ENCODE measurements around the gene MYO1D.
"Not testable (repeated sequence)": the region's sequence is repeated elsewhere in the genome, so short reads cannot be mapped to it uniquely, and the experiment has no call there.

Gene MYO1D

GRCh38 chr17:32732900-32733299 lies 144.0 kb downstream of the MYO1D start:
- H3K27ac ChIP-seq (ENCODE audit: low read depth, low read length) = no peak overlapping the region
- peaks cover 0 to 14% (median 7%) of the 10 kb centered on the region in 5 donors for H3K36me3 ChIP-seq (ENCODE audit: control insufficient read depth in 5 of 5, insufficient read depth in 5 of 5, low read length in 5 of 5)
- no peaks in the 10 kb centered on the region for H3K27me3 ChIP-seq (ENCODE audit: control insufficient read depth in 5 of 5, insufficient read depth in 4 of 5, low read length in 5 of 5)
- peaks cover 0 to 5% (median 0%) of the 10 kb centered on the region in 5 donors for H3K9me3 ChIP-seq (ENCODE audit: control insufficient read depth in 5 of 5, low read length in 5 of 5)
- no peak overlapping the region for H3K9ac ChIP-seq (ENCODE audit: low read length in 5 of 5)
- no peaks in the 10 kb centered on the region for H3K4me1 ChIP-seq (ENCODE audit: control insufficient read depth in 5 of 5, insufficient read depth in 5 of 5, low read length in 5 of 5)
- no peak overlapping the region for H3K4me3 ChIP-seq (ENCODE audit: low read depth in 1 of 5, low read length in 5 of 5)

DNA sequence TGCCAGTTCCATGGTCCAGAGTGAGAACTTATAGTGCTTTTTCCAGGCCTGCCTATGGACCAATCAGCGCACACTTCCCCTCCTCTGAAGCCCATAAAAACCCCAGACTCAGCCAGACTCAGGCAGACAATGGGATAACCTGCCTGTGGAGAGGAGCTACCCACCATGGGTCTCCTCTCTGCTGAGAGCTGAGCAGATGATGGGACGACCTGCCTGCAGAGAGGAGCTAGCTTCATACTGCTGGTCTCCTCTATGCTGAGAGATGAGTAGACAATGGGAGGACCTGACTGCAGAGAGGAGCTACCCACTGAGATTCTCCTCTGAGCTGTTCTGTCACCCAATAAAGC lies 144.7 kb downstream of the MYO1D start:
- Histone ChIP-seq H3K27me3 (ENCODE audit: control insufficient read depth in 5 of 5, insufficient read depth in 4 of 5, low read length in 5 of 5) (no peaks in the 10 kb centered on the region), H3K4me3 (ENCODE audit: low read depth in 1 of 5, low read length in 5 of 5) (no peak overlapping the region), H3K36me3 (ENCODE audit: control insufficient read depth in 5 of 5, insufficient read depth in 5 of 5, low read length in 5 of 5) (peaks cover 0 to 14% (median 7%) of the 10 kb centered on the region in 5 donors), H3K4me1 (ENCODE audit: control insufficient read depth in 5 of 5, insufficient read depth in 5 of 5, low read length in 5 of 5) (no peaks in the 10 kb centered on the region), H3K9me3 (ENCODE audit: control insufficient read depth in 5 of 5, low read length in 5 of 5) (peaks cover 0 to 5% (median 0%) of the 10 kb centered on the region in 5 donors), H3K9ac (ENCODE audit: low read length in 5 of 5) (no peak overlapping the region), H3K27ac (ENCODE audit: low read depth, low read length) (no peak overlapping the region)

DNA sequence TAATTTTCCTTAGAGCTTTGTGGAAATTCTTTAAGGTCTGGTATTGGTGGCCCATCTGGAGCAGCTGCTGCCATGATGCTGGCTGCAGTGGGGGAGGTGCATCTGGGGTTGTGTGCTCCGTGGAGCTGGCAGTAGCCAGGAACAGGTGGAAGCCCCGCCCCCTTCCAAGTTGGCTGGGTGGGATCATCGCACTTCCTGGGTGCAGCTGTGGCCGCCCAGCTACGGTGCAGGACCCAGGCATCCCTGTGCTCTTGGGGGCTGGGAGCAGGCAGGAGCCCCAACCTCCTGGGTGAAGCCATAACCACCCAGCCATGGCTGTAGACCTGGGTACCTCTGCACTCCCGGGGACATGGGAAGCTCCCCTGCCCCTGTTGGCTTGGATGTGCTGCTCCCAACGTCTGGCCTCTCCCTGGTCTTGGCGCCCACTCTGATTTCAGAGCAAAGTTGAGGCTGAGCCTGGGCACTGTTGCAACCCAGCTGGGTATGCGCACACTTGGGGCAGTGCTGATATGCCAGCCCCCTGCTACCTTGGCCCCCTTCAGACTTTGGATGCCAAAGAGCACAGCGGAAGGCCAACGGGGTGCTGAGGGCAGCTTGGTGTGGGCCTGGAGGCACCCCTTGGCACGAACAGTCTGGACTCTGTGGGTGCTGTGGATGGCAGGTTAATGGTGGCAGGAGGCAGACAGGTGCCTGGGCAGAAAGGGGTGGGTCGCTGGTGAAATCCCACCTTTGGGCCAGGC lies 145.2 kb downstream of the MYO1D start:
- Histone ChIP-seq H3K4me3 (ENCODE audit: low read depth in 1 of 5, low read length in 5 of 5) (no peak overlapping the region), H3K27me3 (ENCODE audit: control insufficient read depth in 5 of 5, insufficient read depth in 4 of 5, low read length in 5 of 5) (no peaks in the 10 kb centered on the region), H3K36me3 (ENCODE audit: control insufficient read depth in 5 of 5, insufficient read depth in 5 of 5, low read length in 5 of 5) (peaks cover 0 to 14% (median 7%) of the 10 kb centered on the region in 5 donors), H3K27ac (ENCODE audit: low read depth, low read length) (no peak overlapping the region), H3K9ac (ENCODE audit: low read length in 5 of 5) (no peak overlapping the region), H3K9me3 (ENCODE audit: control insufficient read depth in 5 of 5, low read length in 5 of 5) (peaks cover 0 to 5% (median 0%) of the 10 kb centered on the region in 5 donors), H3K4me1 (ENCODE audit: control insufficient read depth in 5 of 5, insufficient read depth in 5 of 5, low read length in 5 of 5) (no peaks in the 10 kb centered on the region)

- Histone ChIP-seq H3K4me1 (ENCODE audit: control insufficient read depth in 5 of 5, insufficient read depth in 5 of 5, low read length in 5 of 5) (no peaks in the 10 kb centered on the region), H3K4me3 (ENCODE audit: low read depth in 1 of 5, low read length in 5 of 5) (no peak overlapping the region), H3K27ac (ENCODE audit: low read depth, low read length) (no peak overlapping the region), H3K9ac (ENCODE audit: low read length in 5 of 5) (no peak overlapping the region), H3K36me3 (ENCODE audit: control insufficient read depth in 5 of 5, insufficient read depth in 5 of 5, low read length in 5 of 5) (peaks cover 0 to 12% (median 5%) of the 10 kb centered on the region in 5 donors), H3K9me3 (ENCODE audit: control insufficient read depth in 5 of 5, low read length in 5 of 5) (peaks cover 0 to 5% (median 0%) of the 10 kb centered on the region in 5 donors), H3K27me3 (ENCODE audit: control insufficient read depth in 5 of 5, insufficient read depth in 4 of 5, low read length in 5 of 5) (no peaks in the 10 kb centered on the region)
Measured at GRCh38 chr17:32727681-32728080, 149.2 kb downstream of the MYO1D start.

DNA sequence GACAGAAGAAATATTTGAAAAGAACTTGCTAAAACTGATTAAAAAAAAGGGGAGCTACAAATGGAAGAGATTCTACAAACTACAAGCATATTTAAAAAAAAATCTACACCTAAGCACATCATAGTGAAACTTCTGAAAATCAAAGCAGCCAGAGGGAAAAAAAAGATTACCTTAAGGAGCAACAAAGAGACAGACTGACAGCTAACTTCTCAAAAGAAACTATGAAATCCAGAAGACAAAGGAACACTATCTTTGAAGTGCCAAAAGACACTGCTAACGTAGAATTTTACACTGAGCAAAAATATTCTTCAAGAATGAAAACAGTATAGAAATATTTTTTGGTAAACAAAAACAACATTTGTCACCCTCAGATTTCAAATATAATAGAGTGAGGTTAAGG lies 151.2 kb downstream of the MYO1D start:
- Histone ChIP-seq H3K27me3 (ENCODE audit: control insufficient read depth in 5 of 5, insufficient read depth in 4 of 5, low read length in 5 of 5) (no peaks in the 10 kb centered on the region), H3K27ac (ENCODE audit: low read depth, low read length) (no peak overlapping the region), H3K36me3 (ENCODE audit: control insufficient read depth in 5 of 5, insufficient read depth in 5 of 5, low read length in 5 of 5) (peaks cover 0 to 7% (median 2%) of the 10 kb centered on the region in 5 donors), H3K9ac (ENCODE audit: low read length in 5 of 5) (no peak overlapping the region), H3K9me3 (ENCODE audit: control insufficient read depth in 5 of 5, low read length in 5 of 5) (no peaks in the 10 kb centered on the region), H3K4me3 (ENCODE audit: low read depth in 1 of 5, low read length in 5 of 5) (no peak overlapping the region), H3K4me1 (ENCODE audit: control insufficient read depth in 5 of 5, insufficient read depth in 5 of 5, low read length in 5 of 5) (no peaks in the 10 kb centered on the region)

- Histone ChIP-seq H3K36me3 (ENCODE audit: control insufficient read depth in 5 of 5, insufficient read depth in 5 of 5, low read length in 5 of 5) (peaks cover 0 to 13% (median 7%) of the 10 kb centered on the region in 5 donors), H3K27ac (ENCODE audit: low read depth, low read length) (no peak overlapping the region), H3K9ac (ENCODE audit: low read length in 5 of 5) (no peak overlapping the region)
Measured at GRCh38 chr17:32723310-32723955, 153.5 kb downstream of the MYO1D start.

DNA sequence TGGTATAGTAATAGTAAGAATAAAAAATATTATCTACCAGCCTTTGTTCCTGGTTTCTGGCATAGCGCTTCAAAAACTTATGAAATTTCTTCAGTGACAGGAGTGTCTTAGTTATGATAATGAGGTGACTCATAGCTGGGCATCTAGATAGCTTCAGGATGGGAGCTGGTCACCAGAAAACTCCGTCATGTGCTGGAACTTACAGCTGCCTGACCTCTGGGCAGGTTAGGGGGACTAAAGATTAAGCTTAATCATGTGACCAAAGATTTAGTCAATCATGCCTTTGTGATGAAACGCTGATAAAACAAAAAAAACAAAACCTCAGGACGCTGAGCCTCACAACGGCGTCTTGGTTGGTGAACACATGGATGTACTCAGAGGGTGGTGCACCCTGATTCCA lies 154.2 kb downstream of the MYO1D start:
- H3K27ac ChIP-seq (ENCODE audit: low read depth, low read length) = no peak overlapping the region
- H3K9ac ChIP-seq (ENCODE audit: low read length in 5 of 5) = no peak overlapping the region
- no peaks in the 10 kb centered on the region for H3K4me1 ChIP-seq (ENCODE audit: control insufficient read depth in 5 of 5, insufficient read depth in 5 of 5, low read length in 5 of 5)
- H3K36me3 ChIP-seq (ENCODE audit: control insufficient read depth in 5 of 5, insufficient read depth in 5 of 5, low read length in 5 of 5) = peaks cover 0 to 13% (median 7%) of the 10 kb centered on the region in 5 donors
- H3K9me3 ChIP-seq (ENCODE audit: control insufficient read depth in 5 of 5, low read length in 5 of 5) = no peaks in the 10 kb centered on the region
- no peaks in the 10 kb centered on the region for H3K27me3 ChIP-seq (ENCODE audit: control insufficient read depth in 5 of 5, insufficient read depth in 4 of 5, low read length in 5 of 5)
- H3K4me3 ChIP-seq (ENCODE audit: low read depth in 1 of 5, low read length in 5 of 5) = no peak overlapping the region

More at GRCh38 chr17:32723310-32723955, 153.5 kb downstream of the MYO1D start:
- H3K4me3 ChIP-seq (ENCODE audit: low read depth in 1 of 5, low read length in 5 of 5) = no peak overlapping the region
- no peaks in the 10 kb centered on the region for H3K9me3 ChIP-seq (ENCODE audit: control insufficient read depth in 5 of 5, low read length in 5 of 5)
- H3K27me3 ChIP-seq (ENCODE audit: control insufficient read depth in 5 of 5, insufficient read depth in 4 of 5, low read length in 5 of 5) = no peaks in the 10 kb centered on the region
- H3K4me1 ChIP-seq (ENCODE audit: control insufficient read depth in 5 of 5, insufficient read depth in 5 of 5, low read length in 5 of 5) = no peaks in the 10 kb centered on the region

GRCh38 chr17:32720671-32721070 lies 156.3 kb downstream of the MYO1D start:
- Histone ChIP-seq H3K9me3 (ENCODE audit: control insufficient read depth in 5 of 5, low read length in 5 of 5) (no peaks in the 10 kb centered on the region), H3K4me3 (ENCODE audit: low read depth in 1 of 5, low read length in 5 of 5) (no peak overlapping the region), H3K27me3 (ENCODE audit: control insufficient read depth in 5 of 5, insufficient read depth in 4 of 5, low read length in 5 of 5) (no peaks in the 10 kb centered on the region), H3K9ac (ENCODE audit: low read length in 5 of 5) (no peak overlapping the region), H3K36me3 (ENCODE audit: control insufficient read depth in 5 of 5, insufficient read depth in 5 of 5, low read length in 5 of 5) (peaks cover 0 to 13% (median 7%) of the 10 kb centered on the region in 5 donors), H3K27ac (ENCODE audit: low read depth, low read length) (no peak overlapping the region), H3K4me1 (ENCODE audit: control insufficient read depth in 5 of 5, insufficient read depth in 5 of 5, low read length in 5 of 5) (no peaks in the 10 kb centered on the region)

DNA sequence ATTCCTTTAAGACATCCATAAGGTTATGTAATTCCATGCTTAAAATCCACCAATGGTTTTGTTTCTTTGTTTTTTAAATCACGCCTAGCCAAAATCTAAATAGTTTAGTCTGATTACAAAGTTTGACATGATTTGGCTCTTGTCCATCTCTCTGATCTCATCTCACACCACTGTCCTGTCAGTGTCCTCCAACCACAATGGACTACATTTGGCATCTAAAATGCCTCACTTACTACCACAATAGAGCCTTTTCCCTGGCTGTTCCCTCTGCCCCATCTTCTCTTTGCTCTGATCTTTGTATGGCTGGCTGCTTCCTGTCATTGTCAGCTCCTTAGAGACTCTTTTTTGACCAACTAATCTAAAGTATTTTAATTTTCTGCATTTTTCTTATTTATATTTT lies 157.2 kb downstream of the MYO1D start:
- H3K9me3 ChIP-seq (ENCODE audit: control insufficient read depth in 5 of 5, low read length in 5 of 5) = no peaks in the 10 kb centered on the region
- H3K9ac ChIP-seq (ENCODE audit: low read length in 5 of 5) = no peak overlapping the region
- H3K27me3 ChIP-seq (ENCODE audit: control insufficient read depth in 5 of 5, insufficient read depth in 4 of 5, low read length in 5 of 5) = no peaks in the 10 kb centered on the region
- no peak overlapping the region for H3K4me3 ChIP-seq (ENCODE audit: low read depth in 1 of 5, low read length in 5 of 5)
- no peak overlapping the region for H3K27ac ChIP-seq (ENCODE audit: low read depth, low read length)
- H3K4me1 ChIP-seq (ENCODE audit: control insufficient read depth in 5 of 5, insufficient read depth in 5 of 5, low read length in 5 of 5) = no peaks in the 10 kb centered on the region
- H3K36me3 ChIP-seq (ENCODE audit: control insufficient read depth in 5 of 5, insufficient read depth in 5 of 5, low read length in 5 of 5) = peaks cover 0 to 13% (median 7%) of the 10 kb centered on the region in 5 donors

- not testable (repeated sequence) for H3K9ac ChIP-seq (ENCODE audit: low read length in 5 of 5); H3K4me3 ChIP-seq (ENCODE audit: low read depth in 1 of 5, low read length in 5 of 5); H3K27ac ChIP-seq (ENCODE audit: low read depth, low read length); H3K27me3 ChIP-seq (ENCODE audit: control insufficient read depth in 5 of 5, insufficient read depth in 4 of 5, low read length in 5 of 5); H3K4me1 ChIP-seq (ENCODE audit: control insufficient read depth in 5 of 5, insufficient read depth in 5 of 5, low read length in 5 of 5); H3K9me3 ChIP-seq (ENCODE audit: control insufficient read depth in 5 of 5, low read length in 5 of 5); H3K36me3 ChIP-seq (ENCODE audit: control insufficient read depth in 5 of 5, insufficient read depth in 5 of 5, low read length in 5 of 5)
Measured at GRCh38 chr17:32714922-32715321, 162.0 kb downstream of the MYO1D start.
